Osteocyte (in vitro differentiated cells): ENCODE results near the gene SHISA8. TPM values are rescaled to one million over a fixed set of nuclear protein-coding genes. Genes with fewer than 3 reads are reported as not detected.

Experiments
- DNase-seq: peaks from one replicate; pipeline ENCODE4 v3.0.0; 2021; ENCODE audit warnings: mixed read lengths; ENCODE audit not compliant: unreplicated experiment; ENCODE audit errors: extremely low spot score
- H3K27ac Mint-ChIP-seq: one replicate; pipeline ENCODE4 v1.8.0; 2021; ENCODE audit warnings: mild to moderate bottlenecking, mixed read lengths; ENCODE audit not compliant: unreplicated experiment
- H3K27me3 Mint-ChIP-seq: one replicate; pipeline ENCODE4 v1.8.0; 2021; ENCODE audit warnings: mixed read lengths; ENCODE audit not compliant: unreplicated experiment
- H3K36me3 Mint-ChIP-seq: one replicate; pipeline ENCODE4 v1.8.0; 2021; ENCODE audit warnings: mixed read lengths; ENCODE audit not compliant: unreplicated experiment
- H3K4me1 Mint-ChIP-seq: one replicate; pipeline ENCODE4 v1.8.0; 2021; ENCODE audit warnings: mixed read lengths; ENCODE audit not compliant: unreplicated experiment
- H3K4me3 Mint-ChIP-seq: one replicate; pipeline ENCODE4 v1.8.0; 2021; ENCODE audit warnings: mild to moderate bottlenecking, moderate library complexity, mixed read lengths; ENCODE audit not compliant: unreplicated experiment
- H3K9me3 Mint-ChIP-seq: one replicate; pipeline ENCODE4 v1.8.0; 2021; ENCODE audit warnings: mixed read lengths; ENCODE audit not compliant: unreplicated experiment
- long read RNA-seq: library from polyadenylated mRNA; unstranded; transcript quantifications from one replicate; pipeline ENCODE4 v2.0.0, GENCODE V29; 2021
- total RNA-seq: library from RNA; stranded (reverse); gene quantifications from 2 replicates; pipeline ENCODE4 v1.2.1, GENCODE V29; 2021
- TF ChIP-seq, protein P1 (sequence below): fragments of 200-600 bp; sonication (generic); IDR thresholded peaks from 2 replicates; pipeline ENCODE4 v1.5.0; 2021; ENCODE audit warnings: antibody characterized with exemption, mild to moderate bottlenecking, moderate library complexity

SHISA8 gene
- not detected in 2 replicates for total RNA-seq
- long read RNA-seq = 0 reads

DNA sequence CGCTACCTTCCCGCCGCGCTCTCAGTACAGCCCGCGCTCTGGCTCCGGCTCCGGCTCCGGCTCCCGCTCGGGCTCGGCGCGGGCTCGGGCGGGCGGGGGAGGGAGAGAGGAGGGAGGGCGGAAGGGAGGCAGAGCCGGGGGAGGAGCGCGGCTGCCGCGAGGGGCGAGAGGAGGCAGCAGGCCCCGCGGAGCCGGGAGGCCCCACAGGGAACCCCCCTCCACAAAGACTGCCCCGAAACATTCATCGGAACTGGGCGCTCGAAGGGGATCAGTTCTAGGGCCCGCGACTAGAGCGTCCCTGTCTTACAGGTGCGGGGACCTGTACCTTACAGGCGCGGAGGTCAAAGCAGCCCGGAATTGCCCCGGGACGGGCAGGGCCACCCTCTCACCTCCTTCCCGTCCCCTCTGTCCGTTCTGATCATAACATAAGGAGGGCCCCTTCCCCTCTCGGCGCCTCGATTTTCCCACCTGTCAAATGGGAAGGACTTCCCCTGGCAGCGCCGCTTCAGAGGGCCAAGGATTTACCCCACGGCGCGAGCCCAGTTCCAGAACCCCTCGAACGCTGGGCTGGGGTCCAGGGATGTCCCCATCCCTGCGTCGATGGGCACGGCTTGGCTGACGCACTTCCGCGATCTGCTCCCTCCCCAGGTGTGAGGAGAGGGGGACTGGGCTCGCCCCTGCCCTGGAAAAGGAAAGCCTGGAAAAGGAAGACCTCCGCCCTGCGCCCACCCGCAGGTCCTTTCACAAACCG, at the start of gene SHISA8:
SHISA8 (minus strand) TSS at position 40 of the 751 bp plus-strand sequence. CDS start 407 bp downstream, outside the sequence.
- peaks cover 3% of the 10 kb centered on the region for H3K36me3 Mint-ChIP-seq
- TF ChIP-seq, protein P1, sequence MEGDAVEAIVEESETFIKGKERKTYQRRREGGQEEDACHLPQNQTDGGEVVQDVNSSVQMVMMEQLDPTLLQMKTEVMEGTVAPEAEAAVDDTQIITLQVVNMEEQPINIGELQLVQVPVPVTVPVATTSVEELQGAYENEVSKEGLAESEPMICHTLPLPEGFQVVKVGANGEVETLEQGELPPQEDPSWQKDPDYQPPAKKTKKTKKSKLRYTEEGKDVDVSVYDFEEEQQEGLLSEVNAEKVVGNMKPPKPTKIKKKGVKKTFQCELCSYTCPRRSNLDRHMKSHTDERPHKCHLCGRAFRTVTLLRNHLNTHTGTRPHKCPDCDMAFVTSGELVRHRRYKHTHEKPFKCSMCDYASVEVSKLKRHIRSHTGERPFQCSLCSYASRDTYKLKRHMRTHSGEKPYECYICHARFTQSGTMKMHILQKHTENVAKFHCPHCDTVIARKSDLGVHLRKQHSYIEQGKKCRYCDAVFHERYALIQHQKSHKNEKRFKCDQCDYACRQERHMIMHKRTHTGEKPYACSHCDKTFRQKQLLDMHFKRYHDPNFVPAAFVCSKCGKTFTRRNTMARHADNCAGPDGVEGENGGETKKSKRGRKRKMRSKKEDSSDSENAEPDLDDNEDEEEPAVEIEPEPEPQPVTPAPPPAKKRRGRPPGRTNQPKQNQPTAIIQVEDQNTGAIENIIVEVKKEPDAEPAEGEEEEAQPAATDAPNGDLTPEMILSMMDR = no peak
- H3K4me1 Mint-ChIP-seq = peaks cover 27% of the 10 kb centered on the region
- H3K4me3 Mint-ChIP-seq = peak within 1 kb of the TSS; percentile 47
- H3K9me3 Mint-ChIP-seq = no peaks in the 10 kb centered on the region
- DNase-seq = no peak
- H3K27me3 Mint-ChIP-seq = peaks cover 42% of the 10 kb centered on the region
- no peak within 1 kb of the TSS for H3K27ac Mint-ChIP-seq

DNA sequence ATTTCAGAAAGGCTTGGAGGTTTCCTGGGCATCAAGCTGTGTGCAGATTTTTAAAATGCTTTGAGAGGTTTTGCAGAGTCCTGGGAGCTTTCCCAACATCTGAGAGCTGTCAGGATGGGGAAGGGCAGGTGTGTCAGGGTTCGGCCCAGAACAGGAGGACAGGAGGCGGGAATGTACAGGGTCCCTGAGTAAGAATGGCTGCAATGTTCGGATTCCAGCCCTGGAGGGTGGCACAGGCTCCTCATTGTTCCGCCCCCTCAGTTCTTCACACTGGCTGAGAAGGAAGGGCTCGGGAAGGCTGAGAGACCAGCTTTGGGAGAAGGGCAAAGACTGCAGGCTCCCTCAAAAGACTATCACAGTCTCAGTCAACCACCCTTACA, 49.2 kb upstream of the SHISA8 start:
- Mint-ChIP-seq H3K36me3 (no peaks in the 10 kb centered on the region), H3K4me3 (no peak overlapping the region), H3K4me1 (peaks cover 15% of the 10 kb centered on the region), H3K27me3 (peaks cover 4% of the 10 kb centered on the region), H3K9me3 (no peaks in the 10 kb centered on the region), H3K27ac (no peak overlapping the region)
- no peak for DNase-seq
- TF ChIP-seq, protein P1 = no peak

DNA sequence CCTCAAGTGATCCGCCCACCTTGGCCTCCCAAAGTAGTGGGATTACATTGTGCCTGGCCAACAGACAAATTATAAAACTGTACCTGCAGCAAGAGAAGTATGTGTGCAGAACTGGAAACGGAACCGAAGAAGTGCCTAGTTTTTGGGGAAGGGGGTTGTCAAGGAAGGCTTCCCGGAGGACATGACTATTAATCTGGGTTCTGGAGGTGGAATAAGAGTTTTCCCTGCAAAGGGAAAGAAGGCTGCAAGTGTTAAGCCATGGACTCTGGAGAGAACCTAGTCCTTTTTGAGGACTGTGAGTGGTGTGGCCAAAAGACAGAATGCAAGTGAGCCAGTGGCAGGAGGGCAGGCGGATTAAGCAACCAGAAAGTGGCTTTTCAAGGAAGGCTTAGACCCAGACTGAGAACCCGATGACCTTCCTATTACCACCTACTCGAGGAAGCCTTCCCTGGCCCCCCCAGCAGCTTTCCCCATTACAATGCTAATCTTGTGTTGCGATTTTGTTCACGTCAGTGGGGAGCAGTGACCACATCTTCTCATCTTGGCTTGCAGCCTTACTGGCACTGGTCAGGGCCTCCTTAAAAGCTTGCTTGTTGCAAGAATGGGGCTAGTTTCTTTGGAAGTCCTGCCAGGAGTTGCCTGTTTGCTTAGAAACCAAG, 48.7 kb upstream of the SHISA8 start:
- Mint-ChIP-seq H3K27me3 (peaks cover 4% of the 10 kb centered on the region), H3K9me3 (no peaks in the 10 kb centered on the region), H3K36me3 (no peaks in the 10 kb centered on the region), H3K4me1 (peaks cover 11% of the 10 kb centered on the region), H3K4me3 (no peak overlapping the region), H3K27ac (no peak overlapping the region)
- no peak for DNase-seq
- TF ChIP-seq, protein P1 = no peak

DNA sequence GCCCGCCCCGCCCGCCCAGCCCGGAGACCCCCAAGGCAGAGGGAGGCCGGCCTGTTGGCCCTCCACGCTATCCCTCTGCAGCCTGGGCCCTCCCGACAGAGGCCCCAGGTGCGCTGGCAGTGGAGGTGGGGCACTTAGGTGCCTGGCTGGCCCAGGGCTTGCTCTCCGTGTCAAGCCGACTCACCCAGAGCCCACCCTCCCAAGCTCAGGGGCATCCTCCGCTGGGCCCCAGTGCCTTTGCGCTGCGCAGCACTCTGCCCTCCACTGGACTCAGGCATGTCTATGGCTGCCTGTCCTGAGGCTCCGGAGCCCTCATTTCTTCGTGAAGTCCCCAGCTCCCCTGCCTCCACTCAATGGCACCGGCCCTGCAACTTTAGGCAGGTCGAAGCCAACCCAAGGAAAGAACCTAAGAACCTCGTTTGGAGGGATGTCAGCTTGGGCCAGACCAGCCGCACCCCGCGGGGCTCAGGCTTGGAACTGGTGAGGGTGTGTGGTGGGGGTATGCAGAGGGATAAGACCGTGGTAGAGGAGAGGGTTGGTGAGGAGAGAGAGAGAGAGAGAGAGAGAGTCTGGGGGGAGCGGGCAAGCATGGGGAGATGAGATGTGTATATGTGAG, 43.2 kb upstream of the SHISA8 start:
- TF ChIP-seq, protein P1 = no peak
- Mint-ChIP-seq H3K27me3 (no peaks in the 10 kb centered on the region), H3K27ac (no peak overlapping the region), H3K9me3 (no peaks in the 10 kb centered on the region), H3K4me1 (peaks cover 14% of the 10 kb centered on the region), H3K36me3 (no peaks in the 10 kb centered on the region), H3K4me3 (no peak overlapping the region)
- DNase-seq = no peak

DNA sequence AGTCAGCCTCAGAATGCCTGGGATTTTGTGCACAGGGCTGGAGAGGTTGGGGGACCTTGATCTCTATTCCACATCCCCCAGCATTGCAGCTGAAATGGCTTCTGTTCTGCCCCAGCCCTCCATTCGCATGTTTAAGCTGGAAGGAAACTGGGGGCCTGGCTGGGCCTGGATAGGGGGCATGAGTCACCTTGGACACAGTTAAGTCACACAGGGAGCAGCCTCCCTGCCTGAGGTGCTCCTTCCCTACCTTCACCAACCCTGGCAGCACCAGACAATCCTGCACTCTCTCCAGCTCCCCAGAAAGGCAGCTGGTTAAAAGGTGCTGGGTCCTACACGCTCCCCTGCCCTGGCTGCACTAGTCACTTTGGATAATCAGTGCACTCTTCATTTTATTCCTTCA, 37.8 kb upstream of the SHISA8 start:
- Mint-ChIP-seq H3K36me3 (no peaks in the 10 kb centered on the region), H3K27ac (no peak overlapping the region), H3K27me3 (no peaks in the 10 kb centered on the region), H3K4me3 (no peak overlapping the region), H3K9me3 (no peaks in the 10 kb centered on the region), H3K4me1 (peaks cover 5% of the 10 kb centered on the region)
- no peak for DNase-seq
- TF ChIP-seq, protein P1 = no peak
